KMS-11 (cell line): ENCODE measurements around the gene DRG1.

Source experiments
- H2AFZ ChIP-seq: fragments of 200-600 bp; sonication (generic); 2 replicates; pipeline ENCODE4 v1.6.1; 2016; ENCODE audit warnings: antibody characterized with exemption, mixed run types, low read depth
- H3K27ac ChIP-seq: fragments of 200-600 bp; sonication (generic); 2 replicates; pipeline ENCODE4 v1.6.1; 2016; ENCODE audit warnings: mild to moderate bottlenecking, mixed run types
- H3K27me3 ChIP-seq: fragments of 200-600 bp; sonication (generic); 2 replicates; pipeline ENCODE4 v1.6.1; 2017; ENCODE audit warnings: mild to moderate bottlenecking, low read depth, mixed run types, moderate library complexity; ENCODE audit not compliant: insufficient read depth
- H3K36me3 ChIP-seq: fragments of 200-600 bp; sonication (generic); 2 replicates; pipeline ENCODE4 v1.6.1; 2017; ENCODE audit warnings: mild to moderate bottlenecking, mixed run types; ENCODE audit not compliant: insufficient read depth
- H3K4me1 ChIP-seq: fragments of 200-600 bp; sonication (generic); 2 replicates; pipeline ENCODE4 v1.6.1; 2016; ENCODE audit warnings: mild to moderate bottlenecking, low read depth, mixed run types; ENCODE audit not compliant: poor library complexity, severe bottlenecking
- H3K4me2 ChIP-seq: fragments of 200-600 bp; sonication (generic); 2 replicates; pipeline ENCODE4 v1.7.0; 2016; ENCODE audit warnings: mild to moderate bottlenecking, mixed run types
- H3K4me3 ChIP-seq: fragments of 200-600 bp; sonication (generic); IDR thresholded peaks from 2 replicates; pipeline ENCODE4 v1.6.1; 2017; ENCODE audit warnings: low read depth, low read length, mixed read lengths; ENCODE audit not compliant: insufficient read depth
- H3K79me2 ChIP-seq: fragments of 200-600 bp; sonication (generic); 2 replicates; pipeline ENCODE4 v1.6.1; 2016; ENCODE audit warnings: low read depth, mixed run types; ENCODE audit not compliant: insufficient read depth
- H3K9ac ChIP-seq: fragments of 200-600 bp; sonication (generic); 2 replicates; pipeline ENCODE4 v1.6.1; 2016; ENCODE audit warnings: mild to moderate bottlenecking, mixed run types
- H4K20me1 ChIP-seq: fragments of 200-600 bp; sonication (generic); 2 replicates; pipeline ENCODE4 v1.6.1; 2016; ENCODE audit warnings: mild to moderate bottlenecking, mixed run types; ENCODE audit not compliant: insufficient read depth
- CTCF ChIP-seq: fragments of 200-600 bp; sonication (generic); conservative IDR thresholded peaks from 2 replicates; pipeline ENCODE4 v1.6.1; 2017; ENCODE audit warnings: low read depth, mild to moderate bottlenecking, antibody characterized with exemption, low read length, moderate library complexity, mixed read lengths

The DRG1 gene

GRCh38 chr22:31439808-31440207, 40.4 kb downstream of the DRG1 start:
- Histone ChIP-seq H4K20me1 (no peaks in the 10 kb centered on the region), H2AFZ (no peak overlapping the region), H3K27me3 (no peaks in the 10 kb centered on the region), H3K79me2 (no peaks in the 10 kb centered on the region), H3K4me2 (no peak overlapping the region), H3K36me3 (0 out of 2 replicates have a peak, but pooled peaks cover 5% of the 10 kb centered on the region), H3K9ac (no peak overlapping the region), H3K4me3 (no peak overlapping the region), H3K4me1 (no peaks in the 10 kb centered on the region), H3K27ac (no peak overlapping the region)
- no peak for TF ChIP-seq CTCF

GRCh38 chr22:31440681-31441080, 41.3 kb downstream of the DRG1 start:
- Histone ChIP-seq H4K20me1 (no peaks in the 10 kb centered on the region), H3K27ac (no peak overlapping the region), H3K4me2 (no peak overlapping the region), H3K9ac (no peak overlapping the region), H3K4me1 (peaks cover 6% of the 10 kb centered on the region), H3K79me2 (no peaks in the 10 kb centered on the region), H3K4me3 (no peak overlapping the region), H2AFZ (no peak overlapping the region), H3K36me3 (0 out of 2 replicates have a peak, but pooled peaks cover 5% of the 10 kb centered on the region), H3K27me3 (no peaks in the 10 kb centered on the region)
- no peak for TF ChIP-seq CTCF

GRCh38 chr22:31441652-31442051, 42.2 kb downstream of the DRG1 start:
- H3K36me3 ChIP-seq: 0 out of 2 replicates have a peak, but pooled peaks cover 5% of the 10 kb centered on the region

GRCh38 chr22:31442768-31443489, 43.5 kb downstream of the DRG1 start:
- Histone ChIP-seq H3K27me3 (no peaks in the 10 kb centered on the region), H3K79me2 (no peaks in the 10 kb centered on the region), H4K20me1 (no peaks in the 10 kb centered on the region), H2AFZ (no peak overlapping the region), H3K27ac (no peak overlapping the region), H3K4me3 (no peak overlapping the region), H3K4me1 (peaks cover 28% of the 10 kb centered on the region), H3K36me3 (0 out of 2 replicates have a peak, but pooled peaks cover 5% of the 10 kb centered on the region), H3K9ac (no peak overlapping the region), H3K4me2 (no peak overlapping the region)
- no peak for TF ChIP-seq CTCF

More at GRCh38 chr22:31441652-31442051, 42.2 kb downstream of the DRG1 start:
- no peaks in the 10 kb centered on the region for H3K79me2 ChIP-seq
- H3K27ac ChIP-seq: no peak overlapping the region
- no peak overlapping the region for H3K4me3 ChIP-seq
- no peak overlapping the region for H3K9ac ChIP-seq
- H4K20me1 ChIP-seq: no peaks in the 10 kb centered on the region
- H2AFZ ChIP-seq: no peak overlapping the region
- H3K4me2 ChIP-seq: no peak overlapping the region
- no peak for TF ChIP-seq CTCF
- H3K4me1 ChIP-seq: peaks cover 16% of the 10 kb centered on the region
- H3K27me3 ChIP-seq: no peaks in the 10 kb centered on the region
